Breast epithelium (tissue), 3 donors: Measurements from ENCODE around the gene ATP2B2.

ENCODE experiments used
- CTCF ChIP-seq, 3 donors: fragments of 450-650 bp; IDR thresholded peaks; one replicate each; pipeline ENCODE4 v1.5.1; 2016 to 2017; ENCODE audit warnings: antibody characterized with exemption in 3 of 3, mild to moderate bottlenecking in 3 of 3, moderate library complexity in 3 of 3
- POLR2A ChIP-seq: fragments of 450-650 bp; IDR thresholded peaks from one replicate; pipeline ENCODE4 v1.6.1; 2016; ENCODE audit warnings: antibody characterized with exemption, mild to moderate bottlenecking, moderate library complexity
- POLR2AphosphoS5 ChIP-seq, 3 donors: sonication (generic); formaldehyde crosslinking; IDR thresholded peaks; one replicate each; pipeline ENCODE4 v1.6.1; 2017; ENCODE audit warnings: antibody characterized with exemption in 3 of 3

GRCh38 chr3:10380906-10381305, 124.5 kb downstream of the ATP2B2 start:
- TF ChIP-seq POLR2AphosphoS5 (IDR thresholded peaks at IDR 0.05) (no peak), CTCF (IDR thresholded peaks at IDR 0.05) (no peak), POLR2A (no peak)
